ENCODE measurements around the gene PF4V1. TPM values are rescaled to one million over a fixed set of nuclear protein-coding genes. Genes with fewer than 3 reads are reported as not detected.

The PF4V1 gene
- total RNA-seq, 2 experiments from 2014 or later: not detected

DNA sequence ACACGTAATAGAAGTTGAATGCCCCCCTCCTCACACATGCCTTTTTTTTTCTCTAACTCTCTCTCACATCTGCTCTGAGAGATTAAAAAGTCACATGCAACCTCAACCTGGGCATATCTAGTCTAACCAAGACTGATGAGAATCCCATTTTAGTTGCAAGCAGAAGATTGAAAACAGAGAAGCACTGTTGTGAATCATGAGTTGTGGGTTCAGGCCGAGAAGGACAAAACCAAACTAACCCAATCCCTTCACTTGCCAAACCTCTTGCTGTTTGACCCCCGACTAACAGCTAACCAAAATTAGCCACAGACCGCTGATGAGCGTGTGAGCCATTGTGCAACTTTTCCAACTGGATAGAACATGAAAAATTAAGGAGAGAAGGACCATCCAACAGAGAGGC is 47.9 kb downstream of the PF4V1 start:
- ChIA-PET CTCF (no interaction called here), POLR2A (no interaction called here)

DNA sequence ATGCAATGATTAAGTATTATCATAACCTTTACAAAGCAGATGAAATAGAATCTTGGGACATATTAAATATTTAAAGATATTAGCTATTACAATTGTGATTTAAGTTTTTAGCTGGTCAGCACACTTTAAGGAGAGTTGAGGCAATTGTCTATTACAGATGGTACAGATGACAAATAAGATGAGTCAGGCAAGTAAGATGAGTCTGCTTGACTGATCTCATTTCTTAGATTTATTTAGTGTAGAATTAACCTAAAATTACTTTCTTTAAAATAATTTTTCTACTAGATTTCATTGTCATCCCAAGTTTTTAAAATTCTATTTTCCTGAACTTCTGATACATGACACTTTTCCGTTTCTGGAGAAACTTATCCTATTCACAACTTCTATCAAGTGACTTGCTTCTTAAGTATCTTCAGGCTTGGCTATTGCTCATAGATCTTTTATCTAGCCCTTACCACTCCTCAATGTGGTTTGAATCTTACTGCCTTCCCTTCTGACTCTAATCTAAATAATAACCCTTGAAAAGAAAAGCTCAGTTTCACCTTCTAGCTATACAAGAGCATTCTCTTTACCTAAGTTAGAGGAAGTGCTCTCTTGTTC is 49.0 kb downstream of the PF4V1 start:
- ChIA-PET POLR2A (no interaction called here), CTCF (no interaction called here)

DNA sequence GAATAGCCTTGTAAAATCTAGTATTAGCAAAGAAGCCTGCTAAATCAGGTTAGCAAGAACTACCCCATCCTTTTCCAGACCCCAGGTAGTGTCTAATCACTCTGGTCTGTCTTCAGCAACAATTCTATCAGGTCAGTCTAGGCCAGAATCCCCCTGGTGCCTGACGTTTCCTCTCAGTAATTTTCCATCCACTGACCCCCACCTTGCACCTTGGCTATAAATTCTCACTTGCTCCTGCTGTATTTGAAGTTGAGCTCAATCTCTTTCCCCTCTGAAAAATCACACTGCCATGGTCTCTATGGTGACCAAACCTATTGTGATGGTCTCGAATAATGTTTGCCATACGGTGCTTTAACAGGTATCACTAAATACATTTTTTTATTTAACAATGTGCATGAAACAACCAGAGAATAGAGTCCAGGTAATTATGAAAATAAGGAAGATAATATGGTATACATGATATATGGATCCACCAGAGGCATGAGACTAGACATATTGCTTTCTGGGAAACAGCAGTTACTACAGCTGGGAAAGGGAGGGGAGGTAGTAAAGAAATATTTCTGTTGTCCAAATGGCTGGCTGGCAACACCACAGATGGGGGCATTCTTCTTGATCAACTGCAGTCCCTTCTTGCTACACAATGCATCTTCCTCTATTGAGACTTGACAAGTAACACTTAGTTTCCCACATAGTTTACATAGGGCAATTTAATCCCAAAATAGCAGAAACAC is 49.9 kb downstream of the PF4V1 start:
- CTCF ChIA-PET: no interaction called here
- POLR2A ChIA-PET: no interaction called here

Other genes starting within 250 kb of the PF4V1 start
- gene RASSF6, start 232.9 kb upstream of the PF4V1 start, total RNA-seq: not detected
- gene CXCL8, start 112.7 kb upstream of the PF4V1 start, total RNA-seq: under 1 TPM; 0.21 to 0.30 TPM
- gene CXCL6, start 16.6 kb upstream of the PF4V1 start, total RNA-seq: not detected
- gene CXCL1, start 16.1 kb downstream of the PF4V1 start, total RNA-seq: not detected
- gene PF4, start 128.7 kb downstream of the PF4V1 start, total RNA-seq: not detected
- gene PPBP, start 134.9 kb downstream of the PF4V1 start, total RNA-seq: not detected
- gene CXCL5, start 145.4 kb downstream of the PF4V1 start, total RNA-seq: not detected
- not detected for gene CXCL3, start 185.4 kb downstream of the PF4V1 start, total RNA-seq
- not detected for gene CXCL2, start 245.9 kb downstream of the PF4V1 start, total RNA-seq